CD8-positive, alpha-beta memory T cell (primary cell): ENCODE measurements around the gene NEIL3. TPM values are rescaled to one million over a fixed set of nuclear protein-coding genes. Genes with fewer than 3 reads are reported as not detected.

Source experiments
- CTCF ChIA-PET: fragments of 350-600 bp; sonication (Branson Sonifier 250); formaldehyde crosslinking; loops from one replicate; lab custom pipeline; 2021; ENCODE audit warnings: antibody characterized with exemption; lab: Charles Lee
- POLR2A ChIA-PET: fragments of 350-600 bp; sonication (Branson Sonifier 250); formaldehyde crosslinking; loops from one replicate; lab custom pipeline; 2021; ENCODE audit warnings: antibody characterized with exemption; lab: Charles Lee
- DNase-seq, 5 donors: peaks; one replicate each; pipeline versions ENCODE4 v3.0.0 to v3.0.0-alpha.2; 2020 to 2022; ENCODE audit warnings: mixed read lengths in 1 of 5
- H3K27ac ChIP-seq: one replicate; pipeline ENCODE4 v1.7.0; 2013; ENCODE audit warnings: low read depth, mild to moderate bottlenecking, low read length, moderate library complexity
- H3K27me3 ChIP-seq: 2 replicates; pipeline ENCODE4 v1.7.0; 2013; ENCODE audit warnings: low read length, mild to moderate bottlenecking; ENCODE audit not compliant: insufficient read depth, poor library complexity, severe bottlenecking
- H3K36me3 ChIP-seq: 2 replicates; pipeline ENCODE4 v1.7.0; 2013; ENCODE audit warnings: mild to moderate bottlenecking, low read length, moderate library complexity; ENCODE audit not compliant: insufficient read depth
- H3K4me1 ChIP-seq: 2 replicates; pipeline ENCODE4 v1.7.0; 2013; ENCODE audit warnings: mild to moderate bottlenecking, low read length, moderate library complexity; ENCODE audit not compliant: insufficient read depth
- H3K4me3 ChIP-seq: 2 replicates; pipeline ENCODE4 v1.7.0; 2013; ENCODE audit warnings: mild to moderate bottlenecking, low read length
- H3K9me3 ChIP-seq: 2 replicates; pipeline ENCODE4 v1.7.0; 2013; ENCODE audit warnings: mild to moderate bottlenecking, low read length
- H3K27ac Mint-ChIP-seq, 8 donors: one replicate each; pipeline ENCODE4 v1.8.0; 2020 to 2021; ENCODE audit warnings: mixed read lengths in 8 of 8, mild to moderate bottlenecking in 6 of 8, inconsistent platforms in 3 of 8, moderate library complexity in 3 of 8
- H3K27me3 Mint-ChIP-seq, 2 donors: one replicate each; pipeline ENCODE4 v1.8.0; 2020 to 2021; ENCODE audit warnings: mixed read lengths in 2 of 2, mild to moderate bottlenecking in 1 of 2, moderate library complexity in 1 of 2
- H3K36me3 Mint-ChIP-seq, 3 donors: one replicate each; pipeline ENCODE4 v1.8.0; 2020 to 2021; ENCODE audit warnings: mixed read lengths in 3 of 3, inconsistent platforms in 1 of 3, mild to moderate bottlenecking in 1 of 3
- H3K4me1 Mint-ChIP-seq, 3 donors: one replicate each; pipeline ENCODE4 v1.8.0; 2020 to 2021; ENCODE audit warnings: mixed read lengths in 3 of 3, inconsistent platforms in 1 of 3, mild to moderate bottlenecking in 1 of 3
- H3K4me3 Mint-ChIP-seq, 7 donors: one replicate each; pipeline ENCODE4 v1.8.0; 2020 to 2021; ENCODE audit warnings: mixed read lengths in 7 of 7, mild to moderate bottlenecking in 6 of 7, moderate library complexity in 4 of 7, inconsistent platforms in 2 of 7
- H3K9me3 Mint-ChIP-seq, 5 donors: one replicate each; pipeline ENCODE4 v1.8.0; 2020 to 2022; ENCODE audit warnings: mixed read lengths in 5 of 5, mild to moderate bottlenecking in 3 of 5, moderate library complexity in 2 of 5, inconsistent platforms in 1 of 5
- polyA plus RNA-seq: library from polyadenylated mRNA; unstranded; fragments of 300-500 nt; fragmentation: Illumina TruSeq; gene quantifications from one replicate; pipeline ENCODE4 v1.2.3, GENCODE V29; 2021
- total RNA-seq, 2 experiments: library from RNA; stranded (reverse); gene quantifications; one replicate each; pipeline ENCODE4 v1.2.3, GENCODE V29; 2021

Gene NEIL3
- total and polyA plus RNA-seq, 3 experiments from 2014 or later, result 0.32 to 10.3 (median 9.9) TPM

DNA sequence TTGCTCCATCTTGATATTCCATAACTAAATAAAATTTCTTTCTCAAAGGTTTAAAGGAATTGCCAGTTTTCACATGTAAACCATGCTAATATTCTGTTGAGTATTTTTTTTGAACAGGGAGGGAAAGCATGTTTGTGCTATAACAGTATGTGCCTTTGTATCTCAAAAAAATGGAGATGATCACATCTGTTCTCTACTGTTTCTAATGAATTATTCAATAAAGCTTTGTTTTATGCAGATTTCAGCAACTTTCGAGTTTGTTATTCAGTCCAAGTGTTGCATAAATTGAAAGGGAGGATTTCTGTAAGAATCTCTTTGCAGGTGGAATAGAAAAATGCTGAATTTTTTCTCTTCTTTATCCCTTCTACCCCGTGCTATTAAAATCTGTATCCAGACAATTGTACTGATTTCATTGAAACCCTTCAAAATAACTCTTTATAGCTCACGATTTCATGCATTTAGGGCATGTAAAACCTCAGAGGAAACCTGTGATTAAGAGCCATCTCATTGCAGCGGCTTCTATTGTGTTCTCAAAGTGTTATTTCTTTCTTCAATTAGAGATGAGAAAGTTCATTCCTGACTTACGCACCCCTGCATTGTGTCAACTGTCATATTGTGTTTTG is 42.1 kb downstream of the NEIL3 start:
- Mint-ChIP-seq H3K36me3 (peaks cover 0 to 4% (median 0%) of the 10 kb centered on the region in 3 donors), H3K4me3 (no peak overlapping the region), H3K27ac (no peak overlapping the region), H3K9me3 (no peaks in the 10 kb centered on the region), H3K4me1 (no peaks in the 10 kb centered on the region), H3K27me3 (no peaks in the 10 kb centered on the region)
- Histone ChIP-seq H3K27me3 (no peaks in the 10 kb centered on the region), H3K27ac (no peak overlapping the region), H3K9me3 (no peaks in the 10 kb centered on the region), H3K4me3 (no peak overlapping the region), H3K36me3 (no peaks in the 10 kb centered on the region), H3K4me1 (no peaks in the 10 kb centered on the region)
- ChIA-PET CTCF (no interaction called here), POLR2A (no interaction called here)
- no peak for DNase-seq

DNA sequence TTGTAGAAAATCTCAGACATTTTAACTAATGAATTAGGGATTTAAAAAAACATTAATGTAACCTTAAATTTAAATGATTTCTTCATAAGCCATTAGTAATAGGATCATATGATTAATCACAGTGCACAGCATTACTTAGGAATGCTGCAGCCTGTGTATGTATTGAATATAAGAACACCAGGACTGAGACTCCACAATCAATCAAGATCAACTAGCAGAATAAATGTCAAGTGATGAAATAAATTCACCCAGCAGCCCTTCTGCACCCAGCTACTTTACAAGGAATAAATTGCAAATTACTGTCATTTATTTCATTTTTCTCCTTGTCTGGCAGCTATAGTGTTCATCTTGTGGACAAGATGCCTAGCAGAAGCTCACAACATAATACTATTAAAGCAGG is 46.5 kb downstream of the NEIL3 start:
- no peak overlapping the region for H3K27ac ChIP-seq
- H3K36me3 ChIP-seq, result no peaks in the 10 kb centered on the region
- H3K27me3 Mint-ChIP-seq, result no peaks in the 10 kb centered on the region
- H3K27ac Mint-ChIP-seq, result no peak overlapping the region
- no peak overlapping the region for H3K4me3 ChIP-seq
- H3K4me3 Mint-ChIP-seq, result no peak overlapping the region
- no peak for DNase-seq
- H3K4me1 Mint-ChIP-seq, result no peaks in the 10 kb centered on the region
- H3K36me3 Mint-ChIP-seq, result peaks cover 0 to 2% (median 0%) of the 10 kb centered on the region in 3 donors
- H3K9me3 Mint-ChIP-seq, result no peaks in the 10 kb centered on the region
- no peaks in the 10 kb centered on the region for H3K9me3 ChIP-seq
- POLR2A ChIA-PET, result no interaction called here
- H3K27me3 ChIP-seq, result no peaks in the 10 kb centered on the region
- no peaks in the 10 kb centered on the region for H3K4me1 ChIP-seq
- CTCF ChIA-PET, result no interaction called here

GRCh38 chr4:177356921-177357320 is 47.2 kb downstream of the NEIL3 start:
- Histone ChIP-seq H3K4me1 (no peaks in the 10 kb centered on the region), H3K27ac (no peak overlapping the region), H3K9me3 (no peaks in the 10 kb centered on the region), H3K4me3 (no peak overlapping the region), H3K27me3 (no peaks in the 10 kb centered on the region), H3K36me3 (no peaks in the 10 kb centered on the region)
- H3K4me1 Mint-ChIP-seq, result no peaks in the 10 kb centered on the region
- no peak overlapping the region for H3K4me3 Mint-ChIP-seq
- H3K27me3 Mint-ChIP-seq, result no peaks in the 10 kb centered on the region
- no peak overlapping the region for H3K27ac Mint-ChIP-seq
- ChIA-PET CTCF (interaction anchor here (1.1 kb wide), 1 partner anchor 17 kb away, joined by 3 read pairs; no protein-coding TSS in a partner anchor), POLR2A (no interaction called here)
- no peak for DNase-seq
- H3K36me3 Mint-ChIP-seq, result peaks cover 0 to 2% (median 0%) of the 10 kb centered on the region in 3 donors
- no peaks in the 10 kb centered on the region for H3K9me3 Mint-ChIP-seq

DNA sequence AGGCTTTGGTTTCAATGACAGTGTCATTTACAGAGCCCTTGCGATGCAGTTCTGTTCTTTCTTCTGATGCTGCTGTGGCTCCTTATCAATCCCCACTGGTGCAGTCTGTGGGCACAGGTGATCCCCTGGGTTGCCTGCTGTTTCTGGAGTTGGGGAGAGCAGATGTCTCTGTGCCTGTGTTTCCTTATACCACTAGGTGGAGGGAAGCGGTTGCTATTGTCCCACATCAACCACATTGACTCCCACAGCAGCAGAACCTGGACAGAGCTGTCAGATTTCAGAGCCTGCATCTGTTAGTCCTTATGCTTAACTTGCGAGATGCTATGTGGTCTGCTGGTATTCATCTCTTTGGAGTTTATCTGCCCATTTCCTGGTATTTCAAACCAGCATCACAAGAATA is 57.7 kb downstream of the NEIL3 start:
- Mint-ChIP-seq H3K9me3 (peaks cover 0 to 7% (median 0%) of the 10 kb centered on the region in 5 donors), H3K27me3 (no peaks in the 10 kb centered on the region), H3K4me1 (peaks cover 0 to 4% (median 0%) of the 10 kb centered on the region in 3 donors), H3K4me3 (no peak overlapping the region), H3K27ac (no peak overlapping the region), H3K36me3 (no peaks in the 10 kb centered on the region)
- Histone ChIP-seq H3K4me1 (no peaks in the 10 kb centered on the region), H3K27ac (no peak overlapping the region), H3K36me3 (no peaks in the 10 kb centered on the region), H3K27me3 (no peaks in the 10 kb centered on the region), H3K9me3 (no peaks in the 10 kb centered on the region), H3K4me3 (no peak overlapping the region)
- CTCF ChIA-PET, result no interaction called here
- DNase-seq, result peak in 2 of 5 donors; percentile 3 to 10
- POLR2A ChIA-PET, result no interaction called here

GRCh38 chr4:177369372-177369771 is 59.7 kb downstream of the NEIL3 start:
- ChIA-PET POLR2A (no interaction called here), CTCF (no interaction called here)
- H3K9me3 Mint-ChIP-seq, result peaks cover 0 to 7% (median 0%) of the 10 kb centered on the region in 5 donors
- H3K4me3 Mint-ChIP-seq, result no peak overlapping the region
- H3K4me1 ChIP-seq, result no peaks in the 10 kb centered on the region
- peaks cover 0 to 4% (median 0%) of the 10 kb centered on the region in 3 donors for H3K4me1 Mint-ChIP-seq
- H3K36me3 ChIP-seq, result no peaks in the 10 kb centered on the region
- H3K27ac Mint-ChIP-seq, result no peak overlapping the region
- H3K27ac ChIP-seq, result no peak overlapping the region
- no peak overlapping the region for H3K4me3 ChIP-seq
- no peaks in the 10 kb centered on the region for H3K27me3 ChIP-seq
- H3K9me3 ChIP-seq, result no peaks in the 10 kb centered on the region
- no peaks in the 10 kb centered on the region for H3K27me3 Mint-ChIP-seq
- DNase-seq, result no peak
- peaks cover 0 to 2% (median 0%) of the 10 kb centered on the region in 3 donors for H3K36me3 Mint-ChIP-seq

- POLR2A ChIA-PET, result interaction anchor here (0.6 kb wide), 1 partner anchor 146 kb away, joined by 5 read pairs; no protein-coding TSS in a partner anchor
Observed at GRCh38 chr4:177371461-177371860, 61.8 kb downstream of the NEIL3 start.

DNA sequence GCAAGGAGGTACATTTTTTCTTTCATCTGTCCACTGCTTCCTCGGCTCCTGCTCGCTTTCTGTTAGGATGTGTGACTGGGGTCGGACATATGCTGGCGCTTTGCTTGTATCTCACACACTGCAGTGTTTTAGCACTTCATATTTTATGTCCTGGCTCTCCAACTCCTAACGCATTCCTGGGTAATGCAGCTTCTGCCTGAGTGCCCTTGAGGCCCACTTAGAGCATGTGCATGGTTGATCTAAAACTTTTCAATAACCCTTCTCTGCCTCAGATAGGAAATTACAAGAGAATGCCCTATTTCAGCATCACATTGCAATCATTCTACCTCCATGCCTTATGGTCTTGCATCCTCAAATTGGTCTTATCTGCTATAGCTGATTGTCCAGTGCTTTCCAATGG is 65.3 kb downstream of the NEIL3 start:
- H3K27ac ChIP-seq, result no peak overlapping the region
- Mint-ChIP-seq H3K4me1 (no peaks in the 10 kb centered on the region), H3K27ac (no peak overlapping the region), H3K36me3 (peaks cover 0 to 2% (median 0%) of the 10 kb centered on the region in 3 donors), H3K4me3 (no peak overlapping the region), H3K27me3 (no peaks in the 10 kb centered on the region), H3K9me3 (peaks cover 0 to 2% (median 0%) of the 10 kb centered on the region in 5 donors)
- POLR2A ChIA-PET, result no interaction called here
- H3K36me3 ChIP-seq, result no peaks in the 10 kb centered on the region
- no peak for DNase-seq
- no peaks in the 10 kb centered on the region for H3K4me1 ChIP-seq
- CTCF ChIA-PET, result no interaction called here
- H3K4me3 ChIP-seq, result no peak overlapping the region
- H3K9me3 ChIP-seq, result no peaks in the 10 kb centered on the region
- no peaks in the 10 kb centered on the region for H3K27me3 ChIP-seq

More at GRCh38 chr4:177371461-177371860, 61.8 kb downstream of the NEIL3 start:
- no peaks in the 10 kb centered on the region for H3K4me1 ChIP-seq
- H3K27me3 Mint-ChIP-seq, result no peaks in the 10 kb centered on the region
- H3K27ac Mint-ChIP-seq, result no peak overlapping the region
- H3K27ac ChIP-seq, result no peak overlapping the region
- peaks cover 0 to 2% (median 0%) of the 10 kb centered on the region in 3 donors for H3K36me3 Mint-ChIP-seq
- CTCF ChIA-PET, result no interaction called here
- H3K4me3 ChIP-seq, result no peak overlapping the region
- H3K36me3 ChIP-seq, result no peaks in the 10 kb centered on the region
- no peak overlapping the region for H3K4me3 Mint-ChIP-seq
- H3K27me3 ChIP-seq, result no peaks in the 10 kb centered on the region
- DNase-seq, result no peak
- no peaks in the 10 kb centered on the region for H3K9me3 ChIP-seq
- H3K4me1 Mint-ChIP-seq, result peaks cover 0 to 2% (median 0%) of the 10 kb centered on the region in 3 donors
- peaks cover 0 to 5% (median 0%) of the 10 kb centered on the region in 5 donors for H3K9me3 Mint-ChIP-seq

DNA sequence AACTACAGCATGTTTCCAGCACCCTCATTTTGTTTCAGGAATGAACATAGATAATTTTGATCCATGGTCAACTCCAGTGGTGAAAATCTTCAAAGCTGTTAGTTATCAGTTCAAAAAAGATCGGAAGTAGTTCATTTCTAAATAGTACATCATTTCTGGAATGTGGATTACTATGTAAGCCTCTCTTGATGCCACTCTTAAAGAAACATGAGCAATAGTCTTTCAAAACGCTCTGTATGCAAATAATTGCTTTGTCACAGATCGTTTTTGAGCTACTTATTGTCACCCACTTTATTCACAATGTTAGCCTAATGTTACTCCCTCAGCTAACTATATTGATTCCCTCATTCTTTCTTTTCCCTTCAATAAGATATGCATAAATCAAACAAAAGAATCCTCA is 65.7 kb downstream of the NEIL3 start:
- H3K36me3 ChIP-seq, result no peaks in the 10 kb centered on the region
- H3K4me3 ChIP-seq, result no peak overlapping the region
- no peak overlapping the region for H3K4me3 Mint-ChIP-seq
- peaks cover 0 to 2% (median 0%) of the 10 kb centered on the region in 5 donors for H3K9me3 Mint-ChIP-seq
- POLR2A ChIA-PET, result no interaction called here
- DNase-seq, result no peak
- H3K4me1 ChIP-seq, result no peaks in the 10 kb centered on the region
- no peaks in the 10 kb centered on the region for H3K27me3 Mint-ChIP-seq
- H3K27me3 ChIP-seq, result no peaks in the 10 kb centered on the region
- peaks cover 0 to 2% (median 0%) of the 10 kb centered on the region in 3 donors for H3K36me3 Mint-ChIP-seq
- H3K4me1 Mint-ChIP-seq, result no peaks in the 10 kb centered on the region
- H3K27ac ChIP-seq, result no peak overlapping the region
- CTCF ChIA-PET, result no interaction called here
- H3K27ac Mint-ChIP-seq, result no peak overlapping the region
- no peaks in the 10 kb centered on the region for H3K9me3 ChIP-seq
